ENCODE results near the gene JOSD1. TPM values are rescaled to one million over a fixed set of nuclear protein-coding genes. Genes with fewer than 3 reads are reported as not detected.

The JOSD1 gene
- total RNA-seq, 1 experiment from 2014 or later: 19.2 TPM

- Histone ChIP-seq H2BK120ac (ENCODE audit: low read depth, low read length, poor library complexity, severe bottlenecking) (no peak overlapping the region), H2BK15ac (ENCODE audit: low read depth, low read length) (no peak overlapping the region), H3K23me2 (ENCODE audit: insufficient read length, low read depth, low read length, poor library complexity, severe bottlenecking) (no peaks in the 10 kb centered on the region), H4K8ac (replicated peaks; ENCODE audit: insufficient read length, low read depth, low read length) (no peak overlapping the region), H3K14ac (ENCODE audit: insufficient read depth, low read length) (no peak overlapping the region), H3K23ac (ENCODE audit: insufficient read length, low read depth, low read length) (no peak overlapping the region), H2AFZ (ENCODE audit: low read length) (no peak overlapping the region), H3K9ac (ENCODE audit: extremely low read depth, insufficient read length, low read length) (no peak overlapping the region), H2BK20ac (ENCODE audit: low read depth, low read length, poor library complexity, severe bottlenecking) (no peak overlapping the region), H3K27me3 (ENCODE audit: insufficient read depth, low read length) (no peaks in the 10 kb centered on the region), H4K5ac (ENCODE audit: insufficient read length, low read depth, low read length) (no peak overlapping the region), H3K79me1 (ENCODE audit: insufficient read depth, low read depth, low read length, poor library complexity, severe bottlenecking) (no peaks in the 10 kb centered on the region), H3K18ac (ENCODE audit: insufficient read length, low read depth, low read length) (no peak overlapping the region), H3T11ph (ENCODE audit: low read length) (no peak overlapping the region), H3K79me2 (ENCODE audit: insufficient read depth, low read length) (no peaks in the 10 kb centered on the region), H3K4me2 (ENCODE audit: insufficient read depth, insufficient read length, low read length) (no peak overlapping the region), H2BK12ac (ENCODE audit: insufficient read length, low read depth, low read length) (no peak overlapping the region), H2AK5ac (ENCODE audit: insufficient read length, low read length) (no peak overlapping the region), H3K9me3 (ENCODE audit: control insufficient read depth, low read depth, low read length) (no peaks in the 10 kb centered on the region), H3K4ac (ENCODE audit: low read depth, low read length) (no peak overlapping the region), H4K91ac (ENCODE audit: insufficient read length, low read depth, low read length) (no peak overlapping the region), H4K20me1 (ENCODE audit: control insufficient read depth, insufficient read depth, insufficient read length) (no peaks in the 10 kb centered on the region), H2BK5ac (ENCODE audit: insufficient read length, low read length) (no peak overlapping the region), H3K56ac (ENCODE audit: insufficient read length, low read depth, low read length) (no peak overlapping the region), H3K27ac (ENCODE audit: insufficient read length, low read depth, low read length) (no peak overlapping the region), H3K4me1 (ENCODE audit: insufficient read depth, low read length) (no peaks in the 10 kb centered on the region)
- no peak for DNase-seq
- no peaks in the 10 kb centered on the region for H3K9me3 Mint-ChIP-seq
- peaks cover 23 to 87% (median 57%) of the 10 kb centered on the region in 3 experiments; a peak in 6 of 7 replicates for H3K36me3 Mint-ChIP-seq (ENCODE audit: insufficient read depth in 1 of 3, low read depth in 3 of 3)
- peak overlapping the region in 1 of 3 experiments; percentile 72; a peak in 1 of 7 replicates for H3K27ac Mint-ChIP-seq
- no peaks in the 10 kb centered on the region for H3K27me3 Mint-ChIP-seq (ENCODE audit: low read depth)
- H3K4me3 Mint-ChIP-seq: no peak overlapping the region
- 0 out of 4 replicates have a peak, but pooled peaks cover 0 to 3% of the 10 kb centered on the region in 2 experiments for H3K4me1 Mint-ChIP-seq
- TF ChIP-seq CTCF (conservative IDR thresholded peaks at IDR 0.05): no peak
- no CpG with 5 or more reads among the region's 13 CpGs for WGBS (ENCODE audit: extremely low coverage, insufficient read length, low lambda C conversion rate)
Measured at GRCh38 chr22:38732251-38732815, 31.6 kb upstream of the JOSD1 start.
